ENCODE results near the gene ERBIN.

DNA sequence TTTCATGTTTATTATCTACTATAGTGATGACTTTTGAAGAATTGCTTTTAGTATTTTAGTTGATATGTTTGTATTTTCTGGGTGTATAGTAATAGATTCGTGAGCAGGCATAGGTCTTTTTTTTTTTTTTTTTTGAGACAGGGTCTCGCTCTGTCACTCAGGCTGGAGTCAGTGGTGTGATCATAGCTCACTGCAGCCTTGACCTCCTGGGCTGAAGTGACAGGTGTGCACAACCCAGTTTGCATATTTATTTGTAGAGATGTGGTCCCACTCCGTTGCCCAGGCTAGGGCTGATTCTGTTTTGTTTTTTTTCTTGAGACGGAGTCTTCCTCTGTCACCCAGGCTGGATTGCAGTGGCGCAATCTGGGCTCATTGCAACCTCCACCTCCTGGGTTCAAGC lies 11.9 kb downstream of the ERBIN start:
- TF ChIP-seq TAF7 (tag; IDR thresholded peaks at IDR 0.05) (no peak), PML (IDR thresholded peaks at IDR 0.05; ENCODE audit: low read length) (no peak), POLR2A (conservative IDR thresholded peaks at IDR 0.05) (no peak), SIRT6 (IDR thresholded peaks at IDR 0.05; ENCODE audit: low read depth, low read length) (no peak), TEAD1 (CRISPR knock-in tag; IDR thresholded peaks at IDR 0.05) (no peak)
- TF ChIP-seq, protein P1, sequence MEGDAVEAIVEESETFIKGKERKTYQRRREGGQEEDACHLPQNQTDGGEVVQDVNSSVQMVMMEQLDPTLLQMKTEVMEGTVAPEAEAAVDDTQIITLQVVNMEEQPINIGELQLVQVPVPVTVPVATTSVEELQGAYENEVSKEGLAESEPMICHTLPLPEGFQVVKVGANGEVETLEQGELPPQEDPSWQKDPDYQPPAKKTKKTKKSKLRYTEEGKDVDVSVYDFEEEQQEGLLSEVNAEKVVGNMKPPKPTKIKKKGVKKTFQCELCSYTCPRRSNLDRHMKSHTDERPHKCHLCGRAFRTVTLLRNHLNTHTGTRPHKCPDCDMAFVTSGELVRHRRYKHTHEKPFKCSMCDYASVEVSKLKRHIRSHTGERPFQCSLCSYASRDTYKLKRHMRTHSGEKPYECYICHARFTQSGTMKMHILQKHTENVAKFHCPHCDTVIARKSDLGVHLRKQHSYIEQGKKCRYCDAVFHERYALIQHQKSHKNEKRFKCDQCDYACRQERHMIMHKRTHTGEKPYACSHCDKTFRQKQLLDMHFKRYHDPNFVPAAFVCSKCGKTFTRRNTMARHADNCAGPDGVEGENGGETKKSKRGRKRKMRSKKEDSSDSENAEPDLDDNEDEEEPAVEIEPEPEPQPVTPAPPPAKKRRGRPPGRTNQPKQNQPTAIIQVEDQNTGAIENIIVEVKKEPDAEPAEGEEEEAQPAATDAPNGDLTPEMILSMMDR (IDR thresholded peaks at IDR 0.05 in 2 of 3, conservative IDR thresholded peaks at IDR 0.05 in 1 of 3; ENCODE audit: insufficient read depth in 2 of 3, low read depth in 1 of 3, low read length in 3 of 3) = no peak
- TF ChIP-seq, protein P2, sequence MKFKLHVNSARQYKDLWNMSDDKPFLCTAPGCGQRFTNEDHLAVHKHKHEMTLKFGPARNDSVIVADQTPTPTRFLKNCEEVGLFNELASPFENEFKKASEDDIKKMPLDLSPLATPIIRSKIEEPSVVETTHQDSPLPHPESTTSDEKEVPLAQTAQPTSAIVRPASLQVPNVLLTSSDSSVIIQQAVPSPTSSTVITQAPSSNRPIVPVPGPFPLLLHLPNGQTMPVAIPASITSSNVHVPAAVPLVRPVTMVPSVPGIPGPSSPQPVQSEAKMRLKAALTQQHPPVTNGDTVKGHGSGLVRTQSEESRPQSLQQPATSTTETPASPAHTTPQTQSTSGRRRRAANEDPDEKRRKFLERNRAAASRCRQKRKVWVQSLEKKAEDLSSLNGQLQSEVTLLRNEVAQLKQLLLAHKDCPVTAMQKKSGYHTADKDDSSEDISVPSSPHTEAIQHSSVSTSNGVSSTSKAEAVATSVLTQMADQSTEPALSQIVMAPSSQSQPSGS (CRISPR knock-in tag; IDR thresholded peaks at IDR 0.05) = no peak

All from K562 (cell line).